ENCODE results near the gene CYP27C1. TPM values are rescaled to one million over a fixed set of nuclear protein-coding genes. Genes with fewer than 3 reads are reported as not detected.

Gene CYP27C1
- total RNA-seq, 1 experiment from 2014 or later: not detected

- ATAC-seq: no peak
- no peaks in the 10 kb centered on the region for H3K27me3 ChIP-seq (ENCODE audit: insufficient read depth, low read length)
- TF ChIP-seq CTCF (IDR thresholded peaks at IDR 0.05 in 2 of 3, conservative IDR thresholded peaks at IDR 0.05 in 1 of 3; ENCODE audit: borderline replicate concordance in 1 of 3, insufficient read depth in 1 of 3, low read depth in 2 of 3, low read length in 2 of 3) (no peak), JUND (IDR thresholded peaks at IDR 0.05) (no peak), RAD21 (IDR thresholded peaks at IDR 0.05; ENCODE audit: low read depth) (no peak), TCF7L2 (IDR thresholded peaks at IDR 0.05; ENCODE audit: borderline replicate concordance, extremely low read depth, insufficient read depth, insufficient read length) (no peak), POLR2A (IDR thresholded peaks at IDR 0.05; ENCODE audit: borderline replicate concordance, extremely low read depth, insufficient read depth, insufficient read length) (no peak), EGR1 (IDR thresholded peaks at IDR 0.05; ENCODE audit: low read depth) (no peak), SRF (IDR thresholded peaks at IDR 0.05; ENCODE audit: low read depth) (no peak), ZFX (IDR thresholded peaks at IDR 0.05) (no peak), ZBTB33 (IDR thresholded peaks at IDR 0.05; ENCODE audit: extremely low read depth, insufficient replicate concordance, low read length) (no peak), REST (IDR thresholded peaks at IDR 0.05; ENCODE audit: low read depth) (no peak), EZH2phosphoT487 (IDR thresholded peaks at IDR 0.05; ENCODE audit: borderline replicate concordance) (no peak), ATF3 (IDR thresholded peaks at IDR 0.05) (no peak), YY1 (IDR thresholded peaks at IDR 0.05; ENCODE audit: extremely low read depth, insufficient replicate concordance, low read depth, low read length) (no peak), SP1 (IDR thresholded peaks at IDR 0.05; ENCODE audit: low read depth) (no peak), FOSL1 (IDR thresholded peaks at IDR 0.05; ENCODE audit: low read depth) (no peak), SIN3A (IDR thresholded peaks at IDR 0.05; ENCODE audit: low read depth) (no peak), CBX3 (IDR thresholded peaks at IDR 0.05; ENCODE audit: low read depth) (no peak), CEBPB (IDR thresholded peaks at IDR 0.05; ENCODE audit: low read depth) (no peak), ELF1 (IDR thresholded peaks at IDR 0.05; ENCODE audit: borderline replicate concordance, low read depth) (no peak), POLR2AphosphoS5 (IDR thresholded peaks at IDR 0.05; ENCODE audit: low read depth, low read length) (no peak)
- intact Hi-C loops (cut with micrococcal nuclease): no loop called here
- H3K9me2 ChIP-seq (ENCODE audit: insufficient read depth): no peaks in the 10 kb centered on the region
- ChIA-PET CTCF (interaction anchor here (1.3 kb wide), 1 partner anchor 42 kb away, joined by 4 read pairs; no protein-coding TSS in a partner anchor), POLR2A (no interaction called here), RAD21 (ENCODE audit: low non-redundant PET in 1 of 2, low total read pairs in 2 of 2, uncharacterized antibody in 2 of 2, unreplicated experiment in 2 of 2) (no interaction called here)
- DNase-seq (ENCODE audit: low read depth, low spot score): no peak
- no peaks in the 10 kb centered on the region for H4K20me1 ChIP-seq (ENCODE audit: insufficient read depth)
- H3K36me3 ChIP-seq (ENCODE audit: control insufficient read depth in 1 of 2, insufficient read depth in 2 of 2, low read length in 2 of 2): no peaks in the 10 kb centered on the region
- no peak overlapping the region for H3K27ac ChIP-seq (ENCODE audit: low read depth, low read length)
- H3K79me2 ChIP-seq (ENCODE audit: insufficient read depth, low read length): no peaks in the 10 kb centered on the region
- H3K9me3 ChIP-seq (ENCODE audit: control insufficient read depth in 1 of 2, insufficient read depth in 1 of 2, low read depth in 1 of 2, low read length in 2 of 2): no peaks in the 10 kb centered on the region
- no TSS peak for BruUV-seq (replicated peaks)
- no peak overlapping the region for H3K9ac ChIP-seq (ENCODE audit: low read length)
- no peak overlapping the region for H3K4me3 ChIP-seq (replicated peaks in 1 of 2; ENCODE audit: low read depth in 1 of 2, low read length in 2 of 2)
- no peak overlapping the region for H3K4me2 ChIP-seq (ENCODE audit: low read length)
- H2AFZ ChIP-seq (ENCODE audit: low read depth, low read length, poor library complexity, severe bottlenecking): no peak overlapping the region
- H3K4me1 ChIP-seq (ENCODE audit: control insufficient read depth in 1 of 2, insufficient read depth in 2 of 2, low read length in 2 of 2): peaks cover 3 to 9% of the 10 kb centered on the region in 2 experiments; a peak in 2 of 4 replicates
These were observed 65.0 kb downstream of the CYP27C1 start for GRCh38 chr2:127155028-127155581.
